Measurements from ENCODE around the gene TMCO4.
A peak's percentile ranks its signal among the peaks of the same experiment; 100 is the strongest.

Gene TMCO4

DNA sequence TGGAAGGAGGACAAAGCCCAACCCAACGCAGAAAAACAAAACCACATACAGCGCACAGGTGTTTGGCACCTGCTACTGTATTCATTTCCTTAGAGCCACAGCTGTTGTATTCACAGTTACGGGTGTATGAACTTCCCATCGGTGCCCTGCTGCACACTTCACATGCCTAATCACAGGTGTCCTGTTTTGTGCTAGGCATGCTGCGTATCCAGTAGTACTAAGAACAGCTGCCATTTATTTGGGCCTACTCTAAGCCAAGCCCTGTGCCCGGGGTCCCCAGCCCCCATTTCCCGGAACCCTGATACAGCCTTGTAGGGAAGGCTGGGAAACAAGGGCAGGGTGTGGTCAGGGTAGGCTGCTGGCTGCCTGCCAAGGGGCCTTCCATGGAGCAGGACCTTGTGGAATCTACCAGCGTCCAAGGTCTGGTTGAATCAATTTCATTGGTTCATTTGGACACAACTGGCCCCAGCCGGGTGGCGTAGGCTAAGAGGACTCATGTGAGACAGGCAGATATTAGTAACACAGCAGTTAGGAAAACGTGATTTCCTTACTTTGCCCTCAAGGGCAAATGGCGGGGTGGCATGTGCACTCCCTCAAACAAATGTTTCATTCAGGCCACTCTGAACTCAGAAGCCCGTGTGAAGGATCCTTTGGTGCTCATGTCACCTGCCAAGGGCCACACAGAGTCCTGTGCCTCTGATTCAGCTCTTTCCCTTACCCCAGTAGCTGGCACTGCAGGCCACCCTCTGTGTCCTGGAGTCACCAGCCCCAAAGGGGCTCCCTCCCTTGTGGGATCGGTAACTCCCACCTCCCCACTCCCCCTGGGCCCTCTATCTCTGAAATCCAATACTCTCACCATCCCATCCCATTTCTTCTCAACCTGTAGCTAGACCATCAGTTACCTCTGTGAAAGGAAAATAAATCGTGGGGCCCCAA is 16.4 kb upstream of the TMCO4 start:
- Histone ChIP-seq H3K79me2 (ENCODE audit: insufficient read depth, low read length) (no peaks in the 10 kb centered on the region), H3K4me3 (ENCODE audit: low read depth, low read length, poor library complexity, severe bottlenecking) (no peak overlapping the region), H3F3A (ENCODE audit: insufficient read depth, low read length) (no peaks in the 10 kb centered on the region), H3K27ac (ENCODE audit: low read depth, low read length, poor library complexity, severe bottlenecking) (peak overlapping the region; percentile 76), H3K9me3 (ENCODE audit: low read length) (no peaks in the 10 kb centered on the region), H4K20me1 (ENCODE audit: insufficient read depth, low read length) (no peaks in the 10 kb centered on the region), H3K9me2 (ENCODE audit: low read depth, low read length) (no peaks in the 10 kb centered on the region), H3K4me1 (ENCODE audit: insufficient read depth, low read length, severe bottlenecking) (peaks cover 38% of the 10 kb centered on the region), H3K36me3 (ENCODE audit: insufficient read depth, low read length) (no peaks in the 10 kb centered on the region), H3K27me3 (ENCODE audit: insufficient read depth, low read length) (no peaks in the 10 kb centered on the region; the same call in 1 of the 2 replicates), H3K9ac (ENCODE audit: low read length) (no peak overlapping the region), H3K4me2 (ENCODE audit: low read length) (no peak overlapping the region), H2AFZ (ENCODE audit: low read length) (no peak overlapping the region)
- no peak for TF ChIP-seq CTCF (IDR thresholded peaks at IDR 0.05; ENCODE audit: low read length)
- no peak for TF ChIP-seq EZH2 (IDR thresholded peaks at IDR 0.05; ENCODE audit: borderline replicate concordance, low read length)

- no peaks in the 10 kb centered on the region; the same call in 1 of the 2 replicates for H3K27me3 ChIP-seq (ENCODE audit: insufficient read depth, low read length)
- TF ChIP-seq CTCF (IDR thresholded peaks at IDR 0.05; ENCODE audit: low read length) (no peak), EZH2 (IDR thresholded peaks at IDR 0.05; ENCODE audit: borderline replicate concordance, low read length) (no peak)
- H3K9me2 ChIP-seq (ENCODE audit: low read depth, low read length) = no peaks in the 10 kb centered on the region
- no peaks in the 10 kb centered on the region for H3F3A ChIP-seq (ENCODE audit: insufficient read depth, low read length)
- H3K4me2 ChIP-seq (ENCODE audit: low read length) = no peak within 1 kb of the TSS
- no peaks in the 10 kb centered on the region for H4K20me1 ChIP-seq (ENCODE audit: insufficient read depth, low read length)
- no peaks in the 10 kb centered on the region for H3K9me3 ChIP-seq (ENCODE audit: low read length)
- no peak within 1 kb of the TSS for H3K4me3 ChIP-seq (ENCODE audit: low read depth, low read length, poor library complexity, severe bottlenecking)
- H2AFZ ChIP-seq (ENCODE audit: low read length) = no peak within 1 kb of the TSS
- H3K27ac ChIP-seq (ENCODE audit: low read depth, low read length, poor library complexity, severe bottlenecking) = peak within 1 kb of the TSS; percentile 76
- peaks cover 38% of the 10 kb centered on the region for H3K4me1 ChIP-seq (ENCODE audit: insufficient read depth, low read length, severe bottlenecking)
- H3K9ac ChIP-seq (ENCODE audit: low read length) = no peak within 1 kb of the TSS
- H3K79me2 ChIP-seq (ENCODE audit: insufficient read depth, low read length) = no peaks in the 10 kb centered on the region
- H3K36me3 ChIP-seq (ENCODE audit: insufficient read depth, low read length) = no peaks in the 10 kb centered on the region
These were observed 15.2 kb upstream of the TMCO4 start, which contains the start of gene RNF186 for GRCh38 chr1:19814681-19815503. Gene RNF186 (minus strand): TSS chr1:19815283. CDS start chr1:19815101, 182 bp downstream.

DNA sequence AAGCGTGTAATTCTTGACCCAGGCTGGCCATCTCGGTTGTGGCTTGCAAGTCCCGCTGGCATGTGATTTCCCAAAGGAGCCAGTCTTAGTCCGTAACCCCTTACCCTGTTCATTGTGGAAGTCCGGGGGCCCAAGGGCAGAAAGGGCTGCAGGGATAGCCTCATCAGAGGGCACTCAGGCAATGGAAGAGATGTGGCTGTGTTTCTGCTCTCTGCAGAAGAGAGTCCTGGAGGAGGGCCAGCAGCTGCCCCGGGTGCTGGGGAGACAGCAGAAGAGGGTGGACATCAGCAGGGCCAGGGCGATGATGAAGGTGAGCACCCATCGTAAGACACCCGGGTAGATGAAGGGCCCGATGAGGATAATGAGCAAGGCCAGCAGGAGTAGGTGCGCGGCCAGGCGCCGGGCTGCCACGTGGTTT is 14.5 kb upstream of the TMCO4 start:
- Histone ChIP-seq H2AFZ (ENCODE audit: low read length) (no peak overlapping the region), H3K9me3 (ENCODE audit: low read length) (no peaks in the 10 kb centered on the region), H3K36me3 (ENCODE audit: insufficient read depth, low read length) (no peaks in the 10 kb centered on the region), H3K79me2 (ENCODE audit: insufficient read depth, low read length) (no peaks in the 10 kb centered on the region), H3K4me1 (ENCODE audit: insufficient read depth, low read length, severe bottlenecking) (peaks cover 32% of the 10 kb centered on the region), H4K20me1 (ENCODE audit: insufficient read depth, low read length) (no peaks in the 10 kb centered on the region), H3K27ac (ENCODE audit: low read depth, low read length, poor library complexity, severe bottlenecking) (peak overlapping the region; percentile 76), H3K9me2 (ENCODE audit: low read depth, low read length) (no peaks in the 10 kb centered on the region), H3K9ac (ENCODE audit: low read length) (no peak overlapping the region), H3K27me3 (ENCODE audit: insufficient read depth, low read length) (no peaks in the 10 kb centered on the region; the same call in 1 of the 2 replicates), H3K4me2 (ENCODE audit: low read length) (no peak overlapping the region), H3F3A (ENCODE audit: insufficient read depth, low read length) (no peaks in the 10 kb centered on the region), H3K4me3 (ENCODE audit: low read depth, low read length, poor library complexity, severe bottlenecking) (no peak overlapping the region)
- no peak for TF ChIP-seq EZH2 (IDR thresholded peaks at IDR 0.05; ENCODE audit: borderline replicate concordance, low read length)
